ENCODE measurements around the gene SORCS3. TPM values are rescaled to one million over a fixed set of nuclear protein-coding genes. Genes with fewer than 3 reads are reported as not detected.

Gene SORCS3
- total and polyA plus RNA-seq, 11 donors: 0.03 to 0.19 (median 0.05) TPM; not detected in 8

- intact Hi-C loops (cut with DNase I): no loop called here
These were observed 91.1 kb downstream of the SORCS3 start for GRCh38 chr10:104732222-104732621.

DNA sequence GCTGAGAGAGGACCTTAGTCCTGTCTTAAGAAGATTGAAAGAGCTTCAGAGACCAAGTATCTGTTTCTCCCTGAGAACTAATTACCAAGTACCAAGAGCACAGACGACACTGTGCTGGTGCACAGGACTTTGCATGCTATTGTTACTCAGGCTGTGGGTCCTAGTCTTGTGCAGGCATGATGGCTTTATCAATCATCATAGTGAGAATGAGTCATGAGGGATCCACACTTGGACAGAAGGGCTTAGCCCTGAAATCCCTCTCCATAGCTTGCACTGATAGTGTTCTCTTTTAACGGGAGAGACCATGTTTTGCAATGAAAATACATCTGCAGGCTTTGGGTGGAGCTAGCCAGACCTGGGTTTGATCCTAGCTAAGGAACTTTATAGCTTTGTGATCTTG lies 93.3 kb downstream of the SORCS3 start:
- H3K9me3 ChIP-seq: no peaks in the 10 kb centered on the region
- H3K4me1 ChIP-seq: peaks cover 0 to 33% (median 0%) of the 10 kb centered on the region in 12 donors
- ATAC-seq (no peak), DNase-seq (no peak)
- WGBS, 4 donors: 27 to 42% (median 35%) methylated on average over 2 of the region's 2 CpGs
- no peaks in the 10 kb centered on the region for H3K36me3 ChIP-seq
- intact Hi-C loops (cut with DNase I): no loop called here
- no peak for TF ChIP-seq CTCF (IDR thresholded peaks at IDR 0.05)
- no peak for TF ChIP-seq POLR2A (IDR thresholded peaks at IDR 0.05)
- no peak overlapping the region for H3K27ac ChIP-seq
- no peak overlapping the region for H3K4me3 ChIP-seq
- H3K27me3 ChIP-seq: no peaks in the 10 kb centered on the region

More at GRCh38 chr10:104732222-104732621, 91.1 kb downstream of the SORCS3 start:
- WGBS, 4 donors: 25 to 37% (median 29%) methylated on average over 3 of the region's 3 CpGs
- H3K9me3 ChIP-seq: no peaks in the 10 kb centered on the region
- peaks cover 0 to 33% (median 0%) of the 10 kb centered on the region in 12 donors for H3K4me1 ChIP-seq
- no peak for TF ChIP-seq POLR2A (IDR thresholded peaks at IDR 0.05)
- no peaks in the 10 kb centered on the region for H3K27me3 ChIP-seq
- H3K4me3 ChIP-seq: no peak overlapping the region
- H3K36me3 ChIP-seq: no peaks in the 10 kb centered on the region
- peak overlapping the region in 6 of 12 donors; percentile 13 to 65 (median 25) for H3K27ac ChIP-seq
- DNase-seq (no peak), ATAC-seq (peak; percentile 88 to 94 (median 90))

GRCh38 chr10:104735036-104735756 lies 94.1 kb downstream of the SORCS3 start:
- DNase-seq (peak in 3 of 5 donors; percentile 15 to 64 (median 53)), ATAC-seq (peak in 3 of 4 donors; percentile 35 to 76 (median 49))
- 19 to 29% (median 24%) methylated on average over 14 of the region's 14 CpGs for WGBS, 4 donors
- H3K27ac ChIP-seq: peak overlapping the region in 1 of 12 donors; percentile 41
- intact Hi-C loops (cut with DNase I): no loop called here
- H3K4me3 ChIP-seq: no peak overlapping the region
- no peaks in the 10 kb centered on the region for H3K36me3 ChIP-seq
- peaks cover 0 to 33% (median 0%) of the 10 kb centered on the region in 12 donors for H3K4me1 ChIP-seq
- TF ChIP-seq POLR2A (IDR thresholded peaks at IDR 0.05): no peak
- TF ChIP-seq CTCF (IDR thresholded peaks at IDR 0.05): no peak
- no peaks in the 10 kb centered on the region for H3K9me3 ChIP-seq
- no peaks in the 10 kb centered on the region for H3K27me3 ChIP-seq

DNA sequence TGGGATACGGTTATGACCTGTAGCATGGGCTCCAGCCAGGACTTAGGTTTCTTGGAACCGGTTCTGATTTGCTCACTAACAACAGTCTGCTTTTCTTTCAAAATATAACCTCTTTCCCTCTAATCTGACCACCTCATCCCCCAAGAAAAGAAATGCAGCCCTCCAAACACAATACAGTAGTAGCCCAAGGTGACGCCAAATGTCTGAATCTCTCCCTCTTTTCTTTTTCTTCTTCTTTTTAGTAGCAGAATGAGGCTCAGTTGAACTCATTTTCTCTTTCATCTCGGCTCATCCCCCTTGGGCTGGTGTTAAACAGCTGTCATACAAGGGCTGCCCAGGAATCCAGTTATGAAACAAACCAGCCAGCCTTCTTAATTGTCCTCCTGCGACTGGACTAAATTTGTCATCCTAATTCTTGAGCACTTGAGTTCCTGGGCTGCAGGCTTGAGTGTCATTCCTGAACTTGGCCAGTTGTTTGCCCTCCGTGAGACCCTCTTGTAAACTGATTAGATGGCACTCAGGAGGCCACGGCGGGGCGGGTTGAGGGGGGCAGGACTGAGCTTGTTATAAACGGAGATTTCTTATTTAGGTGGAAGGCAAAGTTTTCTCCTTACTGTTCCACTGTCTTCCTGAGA lies 94.8 kb downstream of the SORCS3 start:
- peak in 1 of 5 donors; percentile 26 for DNase-seq
- intact Hi-C loops (cut with DNase I): no loop called here
- H3K36me3 ChIP-seq: no peaks in the 10 kb centered on the region
- 19 to 28% (median 25%) methylated on average over 10 of the region's 10 CpGs for WGBS, 4 donors
- TF ChIP-seq CTCF (IDR thresholded peaks at IDR 0.05): no peak
- no peak for TF ChIP-seq POLR2A (IDR thresholded peaks at IDR 0.05)
- no peaks in the 10 kb centered on the region for H3K9me3 ChIP-seq
- H3K4me3 ChIP-seq: no peak overlapping the region
- H3K27ac ChIP-seq: peak overlapping the region in 2 of 12 donors; percentile 5 to 41
- H3K27me3 ChIP-seq: no peaks in the 10 kb centered on the region
- peak in 3 of 4 donors; percentile 10 to 72 (median 54) for ATAC-seq
- peaks cover 0 to 33% (median 0%) of the 10 kb centered on the region in 12 donors for H3K4me1 ChIP-seq
